Duodenal mucosa (tissue), 2 donors: ENCODE data around the gene KLHL11.
"Not testable (repeated sequence)": the region's sequence is repeated elsewhere in the genome, so short reads cannot be mapped to it uniquely, and the experiment has no call there.

Source experiments
- H3K27ac ChIP-seq: one replicate; pipeline ENCODE4 v1.7.0; 2013; ENCODE audit warnings: low read depth, low read length
- H3K27me3 ChIP-seq, 2 donors: one replicate each; pipeline ENCODE4 v1.7.0; 2013; ENCODE audit warnings: low read length in 2 of 2, control low read depth in 1 of 2; ENCODE audit not compliant: insufficient read depth in 2 of 2, control insufficient read depth in 1 of 2
- H3K36me3 ChIP-seq, 2 donors: one replicate each; pipeline ENCODE4 v1.7.0; 2013; ENCODE audit warnings: low read length in 2 of 2, control low read depth in 1 of 2; ENCODE audit not compliant: insufficient read depth in 2 of 2, control insufficient read depth in 1 of 2
- H3K4me1 ChIP-seq, 2 donors: one replicate each; pipeline ENCODE4 v1.7.0; 2013; ENCODE audit warnings: low read length in 2 of 2, control low read depth in 1 of 2; ENCODE audit not compliant: insufficient read depth in 2 of 2, control insufficient read depth in 1 of 2
- H3K4me3 ChIP-seq, 2 donors: one replicate each; pipeline ENCODE4 v1.7.0; 2013; ENCODE audit warnings: low read length in 2 of 2, low read depth in 1 of 2
- H3K9ac ChIP-seq, 2 donors: one replicate each; pipeline ENCODE4 v1.7.0; 2013; ENCODE audit warnings: low read length in 2 of 2, low read depth in 1 of 2
- H3K9me3 ChIP-seq, 2 donors: one replicate each; pipeline ENCODE4 v1.7.0; 2013; ENCODE audit warnings: low read length in 2 of 2, control low read depth in 1 of 2; ENCODE audit not compliant: control insufficient read depth in 1 of 2

The KLHL11 gene

DNA sequence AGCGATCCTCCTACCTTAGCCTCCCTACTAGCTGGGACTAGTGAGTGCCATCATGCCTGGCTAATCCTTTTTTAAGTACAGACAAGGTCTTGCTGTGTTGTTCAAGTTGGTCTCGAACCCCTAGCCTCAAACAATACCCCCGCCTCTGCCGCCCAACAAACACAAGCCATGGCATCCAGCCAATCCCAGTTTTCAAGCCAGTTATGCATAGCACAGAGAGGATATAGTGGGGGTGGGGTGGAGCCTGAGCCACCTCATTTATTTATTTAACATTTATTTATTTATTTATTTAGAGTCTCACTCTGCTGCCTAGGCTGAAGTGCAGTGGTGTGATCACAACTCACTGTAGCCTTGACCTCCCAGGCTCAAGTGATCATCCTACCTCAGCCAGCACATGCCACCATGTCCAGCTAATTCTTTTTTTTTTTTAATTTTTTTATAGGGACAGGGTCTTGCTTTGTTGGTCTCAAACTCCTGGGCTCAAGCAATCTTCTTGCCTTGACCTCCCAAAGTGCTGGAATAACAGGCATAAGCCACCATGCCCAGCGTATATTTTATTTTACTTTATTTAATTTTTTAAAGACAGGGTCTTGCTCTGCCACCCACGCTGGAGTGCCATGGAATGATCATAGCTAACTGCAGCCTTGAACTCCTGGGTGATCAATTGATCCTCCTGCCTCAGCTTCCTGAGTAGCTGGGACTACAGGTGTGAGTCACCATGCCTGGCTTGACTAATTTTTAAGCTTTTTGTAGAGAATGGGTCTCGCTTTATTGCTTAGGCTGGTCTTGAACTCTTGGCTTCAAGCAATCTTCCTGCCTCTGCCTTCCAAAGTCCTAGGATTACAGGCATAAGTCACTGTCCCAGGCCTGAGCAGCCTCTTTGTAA, 26.2 kb upstream of the KLHL11 start:
- no peaks in the 10 kb centered on the region for H3K9me3 ChIP-seq
- H3K36me3 ChIP-seq: peaks cover 34 to 91% of the 10 kb centered on the region in 2 donors
- no peaks in the 10 kb centered on the region for H3K4me1 ChIP-seq
- no peak overlapping the region for H3K27ac ChIP-seq
- H3K4me3 ChIP-seq: no peak overlapping the region
- no peak overlapping the region for H3K9ac ChIP-seq
- no peaks in the 10 kb centered on the region for H3K27me3 ChIP-seq

DNA sequence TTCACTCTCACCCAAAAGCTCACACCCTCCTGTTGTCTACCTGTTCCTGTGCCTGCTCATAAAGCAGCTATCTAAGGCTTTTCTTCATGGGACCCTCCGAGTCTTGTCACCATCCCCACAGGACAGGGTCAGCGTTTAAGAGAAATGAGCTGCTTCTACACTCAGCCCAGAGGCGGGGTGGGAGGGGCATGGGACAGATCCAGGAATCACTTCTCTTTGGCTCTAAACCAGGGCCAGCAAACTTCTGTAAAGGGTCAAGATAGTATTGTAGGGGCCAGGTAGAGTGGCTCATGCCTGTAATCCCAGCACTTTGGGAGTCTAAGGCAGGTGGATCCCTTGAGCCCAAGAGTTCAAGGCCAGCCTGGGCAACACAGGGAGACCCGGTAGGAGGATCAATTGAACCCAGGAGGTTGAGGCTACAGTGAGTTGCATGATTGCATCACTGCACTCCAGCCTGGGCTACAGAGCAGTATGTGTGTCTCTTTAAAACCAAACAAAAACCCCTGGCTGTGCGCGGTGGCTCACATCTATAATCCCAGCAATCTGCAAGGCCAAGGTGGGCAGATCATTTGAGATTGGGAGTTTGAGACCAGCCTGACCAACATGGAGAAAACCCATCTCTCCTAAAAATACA, 23.2 kb upstream of the KLHL11 start:
- peaks cover 34 to 91% of the 10 kb centered on the region in 2 donors for H3K36me3 ChIP-seq

DNA sequence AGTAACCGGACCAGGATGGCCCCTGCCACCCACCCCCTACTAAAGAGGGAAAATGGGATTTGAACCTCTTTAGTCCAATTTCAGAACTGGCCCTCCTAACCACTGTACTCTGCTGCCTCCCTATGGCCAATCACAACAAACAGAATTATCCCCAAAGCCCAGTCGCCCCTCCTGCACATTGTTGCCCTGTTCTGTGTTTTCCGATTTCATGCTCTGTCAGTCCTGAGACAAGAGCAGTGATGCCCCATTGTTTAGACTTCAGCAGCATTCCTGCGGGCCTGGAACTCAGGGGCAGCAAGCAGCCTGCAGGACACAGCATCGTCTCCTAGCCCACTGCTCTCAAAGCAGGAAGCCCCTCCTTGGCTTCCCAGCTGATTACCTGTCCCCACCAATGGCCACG, 20.5 kb upstream of the KLHL11 start:
- Histone ChIP-seq H3K27ac (no peak overlapping the region), H3K27me3 (no peaks in the 10 kb centered on the region), H3K9me3 (no peaks in the 10 kb centered on the region), H3K36me3 (peaks cover 31 to 88% of the 10 kb centered on the region in 2 donors), H3K9ac (no peak overlapping the region), H3K4me3 (no peak overlapping the region), H3K4me1 (no peaks in the 10 kb centered on the region)

More for the DNA sequence above, 23.2 kb upstream of the KLHL11 start:
- H3K4me1 ChIP-seq: no peaks in the 10 kb centered on the region
- H3K27me3 ChIP-seq: no peaks in the 10 kb centered on the region
- H3K9me3 ChIP-seq: no peaks in the 10 kb centered on the region
- H3K27ac ChIP-seq: no peak overlapping the region
- H3K9ac ChIP-seq: no peak overlapping the region
- H3K4me3 ChIP-seq: no peak overlapping the region

DNA sequence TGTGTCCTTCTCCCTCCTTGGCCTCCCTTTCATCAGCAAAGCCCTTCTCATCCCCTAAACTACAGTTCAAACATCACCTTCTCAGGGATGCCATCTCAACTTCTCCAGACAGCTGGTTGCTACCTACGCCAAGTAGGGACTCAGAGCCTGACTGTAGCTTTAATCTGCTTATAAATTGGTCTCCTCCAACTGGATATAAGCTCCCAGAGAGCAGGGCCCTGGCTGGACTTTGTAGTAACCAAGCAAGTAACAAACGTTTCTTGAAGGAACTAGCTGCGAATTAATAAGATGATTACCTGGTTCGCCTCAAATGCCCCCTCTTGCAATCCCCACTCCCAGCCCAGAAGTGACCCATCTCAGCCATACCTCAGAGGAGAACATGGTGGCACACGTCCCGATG, 17.5 kb upstream of the KLHL11 start:
- H3K9me3 ChIP-seq: no peaks in the 10 kb centered on the region
- H3K9ac ChIP-seq: no peak overlapping the region
- H3K36me3 ChIP-seq: peaks cover 41 to 94% of the 10 kb centered on the region in 2 donors

DNA sequence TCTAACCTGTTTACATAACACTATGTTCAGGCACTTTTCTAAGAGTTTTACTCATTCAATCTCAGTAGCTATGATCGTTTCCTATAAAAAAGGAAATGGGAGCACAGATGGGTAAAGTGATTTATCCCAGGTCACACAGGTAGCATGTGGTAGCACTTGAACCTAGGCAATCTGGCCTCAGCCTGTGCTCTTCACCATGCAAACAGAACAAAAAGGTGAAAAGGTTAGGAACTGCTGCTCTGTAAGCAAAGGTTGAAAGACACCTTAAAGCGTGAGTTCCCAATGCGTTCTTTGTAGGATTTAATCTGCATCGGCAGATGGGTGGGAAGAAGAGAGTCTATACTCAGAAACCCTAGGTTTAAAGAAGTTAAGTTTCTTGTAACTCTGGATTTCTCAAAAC, 14.9 kb upstream of the KLHL11 start:
- Histone ChIP-seq H3K4me3 (no peak overlapping the region), H3K9ac (no peak overlapping the region), H3K27ac (no peak overlapping the region), H3K27me3 (no peaks in the 10 kb centered on the region), H3K9me3 (no peaks in the 10 kb centered on the region), H3K36me3 (peaks cover 24 to 77% of the 10 kb centered on the region in 2 donors), H3K4me1 (no peaks in the 10 kb centered on the region)

More for the DNA sequence above, 17.5 kb upstream of the KLHL11 start:
- H3K4me3 ChIP-seq: no peak overlapping the region
- no peaks in the 10 kb centered on the region for H3K4me1 ChIP-seq
- H3K27ac ChIP-seq: no peak overlapping the region
- no peaks in the 10 kb centered on the region for H3K27me3 ChIP-seq

DNA sequence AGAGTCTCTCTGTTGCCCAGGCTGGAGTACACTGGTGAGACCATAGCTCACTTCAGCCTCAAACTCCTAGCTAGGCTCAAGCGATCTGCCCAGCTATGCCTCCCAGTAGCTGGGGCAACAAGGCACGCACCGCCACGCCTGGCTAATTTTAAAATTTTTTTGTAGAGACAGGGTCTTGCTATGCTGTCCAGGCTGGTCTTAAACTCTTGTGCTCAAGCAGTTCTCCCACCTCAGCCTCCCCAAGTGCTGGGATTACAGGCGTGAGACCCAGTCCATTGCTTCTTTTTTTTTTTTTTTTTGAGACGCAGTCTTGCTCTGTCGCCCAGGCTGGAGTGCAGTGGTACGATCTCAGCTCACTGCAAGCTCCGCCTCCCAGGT, 9.1 kb upstream of the KLHL11 start:
- not testable (repeated sequence) for H3K9ac ChIP-seq, H3K27ac ChIP-seq, H3K4me1 ChIP-seq, H3K27me3 ChIP-seq, H3K9me3 ChIP-seq, H3K4me3 ChIP-seq
- H3K36me3 ChIP-seq: peaks cover 44 to 71% of the 10 kb centered on the region in 2 donors

DNA sequence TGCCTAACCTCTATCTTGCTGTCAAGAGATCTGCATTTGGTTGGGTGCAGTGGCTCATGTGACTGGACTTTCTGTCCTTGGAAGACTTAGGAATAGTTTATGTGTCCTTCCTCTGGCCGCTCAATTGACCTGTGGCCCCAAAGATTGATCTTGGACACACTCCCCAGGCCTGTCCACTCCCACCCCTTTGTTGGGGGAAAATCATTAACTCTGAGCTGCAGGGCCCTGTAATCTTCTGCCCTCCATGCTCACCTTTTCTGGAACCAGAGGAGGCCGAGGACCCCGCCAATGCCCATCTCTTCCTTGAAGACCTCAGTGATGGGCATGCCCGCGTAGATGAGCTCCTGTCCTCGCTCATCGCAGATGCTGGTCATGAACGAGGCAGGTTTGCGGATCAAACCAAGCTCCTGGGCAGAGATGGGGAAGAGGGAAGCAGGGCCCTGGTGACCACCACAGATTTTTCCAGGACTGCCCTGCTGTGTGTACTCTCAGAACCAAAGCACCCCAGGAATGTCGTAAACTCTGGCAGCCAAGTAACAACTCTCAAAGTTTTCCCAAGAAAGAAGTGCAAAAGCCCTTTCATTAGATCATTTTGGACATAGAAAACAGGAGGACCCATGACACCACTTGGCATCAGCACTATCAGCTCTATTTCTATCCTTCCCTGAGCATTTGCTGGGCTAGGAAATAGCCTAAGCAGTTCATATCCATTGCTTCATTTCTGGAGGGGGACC, 8.5 kb upstream of the KLHL11 start:
- Histone ChIP-seq H3K4me3 (no peak overlapping the region), H3K27me3 (no peaks in the 10 kb centered on the region), H3K36me3 (peaks cover 46 to 71% of the 10 kb centered on the region in 2 donors), H3K4me1 (no peaks in the 10 kb centered on the region), H3K27ac (no peak overlapping the region), H3K9ac (no peak overlapping the region), H3K9me3 (no peaks in the 10 kb centered on the region)

DNA sequence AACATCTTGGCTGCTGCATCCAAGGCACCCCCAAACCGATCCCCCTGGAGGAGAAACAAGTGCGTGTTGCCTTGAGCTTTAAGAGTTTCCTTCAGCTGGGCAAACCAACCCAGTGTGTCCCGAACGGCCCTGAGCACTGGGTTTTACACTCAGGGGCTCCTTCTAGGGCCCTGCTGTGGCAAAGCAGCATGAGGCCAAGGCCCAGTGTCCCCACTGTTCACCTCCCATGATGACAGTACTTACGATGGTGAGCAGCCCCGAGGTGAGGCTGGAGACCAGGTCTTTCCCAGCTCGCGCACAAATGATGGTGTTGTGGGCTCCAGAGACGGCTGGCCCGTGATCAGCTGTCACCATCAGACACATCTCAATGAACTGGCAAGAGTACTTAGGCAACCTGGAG, 6.6 kb upstream of the KLHL11 start:
- Histone ChIP-seq H3K4me3 (no peak overlapping the region), H3K36me3 (peaks cover 42 to 65% of the 10 kb centered on the region in 2 donors), H3K27ac (no peak overlapping the region), H3K27me3 (no peaks in the 10 kb centered on the region), H3K4me1 (no peaks in the 10 kb centered on the region), H3K9ac (no peak overlapping the region), H3K9me3 (no peaks in the 10 kb centered on the region)

DNA sequence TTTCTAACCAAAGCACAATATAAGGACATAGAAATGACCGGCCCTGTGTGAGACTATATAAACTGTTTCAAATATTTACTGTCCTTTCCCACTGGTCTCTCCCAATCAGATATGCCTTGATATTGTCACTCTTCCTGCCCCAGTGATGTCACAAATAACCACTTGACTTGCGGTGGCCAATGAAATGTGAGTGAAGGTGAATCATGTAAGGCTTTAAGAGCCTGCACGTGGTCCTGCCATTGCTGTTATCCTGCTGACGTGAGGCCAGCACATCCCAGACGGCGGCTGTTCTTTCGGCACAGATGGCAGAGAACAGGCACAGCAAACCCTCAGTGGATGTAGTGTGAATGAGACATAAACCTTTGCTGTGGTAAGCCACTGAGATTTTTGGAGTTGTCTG, 5.4 kb upstream of the KLHL11 start:
- no peak overlapping the region for H3K9ac ChIP-seq
- H3K27ac ChIP-seq: no peak overlapping the region
- no peaks in the 10 kb centered on the region for H3K9me3 ChIP-seq
- peaks cover 42 to 68% of the 10 kb centered on the region in 2 donors for H3K36me3 ChIP-seq
- no peak overlapping the region for H3K4me3 ChIP-seq
- peaks cover 0 to under 1% of the 10 kb centered on the region in 2 donors for H3K4me1 ChIP-seq
- H3K27me3 ChIP-seq: no peaks in the 10 kb centered on the region

DNA sequence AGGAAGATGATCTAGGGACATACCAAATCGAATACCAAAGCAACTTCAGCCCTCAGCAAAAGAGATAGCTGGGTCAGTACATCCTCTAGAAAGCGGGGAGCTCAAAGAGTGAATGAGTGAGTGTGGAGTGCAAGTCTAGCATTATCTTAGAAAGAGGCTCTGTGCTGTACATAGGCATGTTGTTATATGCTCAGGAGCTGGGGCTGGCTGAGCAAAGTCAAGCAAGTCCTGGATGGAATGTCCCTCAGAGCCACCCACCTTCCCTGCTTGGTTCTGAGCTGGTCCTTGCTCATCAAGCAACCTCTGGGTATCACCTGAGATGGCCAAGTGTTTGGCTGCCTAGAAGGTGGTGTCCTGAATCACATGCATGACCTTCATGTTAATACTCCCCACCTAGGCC, 4.9 kb upstream of the KLHL11 start:
- no peak overlapping the region for H3K27ac ChIP-seq
- no peaks in the 10 kb centered on the region for H3K27me3 ChIP-seq
- H3K36me3 ChIP-seq: peaks cover 42 to 68% of the 10 kb centered on the region in 2 donors
- H3K9ac ChIP-seq: no peak overlapping the region
- H3K4me1 ChIP-seq: peaks cover 2% of the 10 kb centered on the region in 2 donors
- no peaks in the 10 kb centered on the region for H3K9me3 ChIP-seq
- no peak overlapping the region for H3K4me3 ChIP-seq
